NCI-H524 (cell line): ENCODE results near the gene ASIC1.

Source experiments
- DNase-seq, 2 experiments: peaks; one replicate each; lab custom pipeline; 2025; lab: John Stamatoyannopoulos, UW

Gene ASIC1

GRCh38 chr12:50041062-50041860, 16.1 kb upstream of the ASIC1 start:
- no peak for DNase-seq

- peak; percentile 49 to 81 for DNase-seq
Observed at GRCh38 chr12:50041962-50042361, 15.4 kb upstream of the ASIC1 start.

GRCh38 chr12:50042693-50043092, 14.7 kb upstream of the ASIC1 start:
- DNase-seq, result no peak

- no peak for DNase-seq
Observed at GRCh38 chr12:50043308-50043707, 14.1 kb upstream of the ASIC1 start.

GRCh38 chr12:50043854-50044253, 13.5 kb upstream of the ASIC1 start:
- DNase-seq, result no peak

GRCh38 chr12:50047693-50048250, 9.6 kb upstream of the ASIC1 start:
- no peak for DNase-seq

- DNase-seq, result no peak
Observed at GRCh38 chr12:50049254-50050118, 7.9 kb upstream of the ASIC1 start.

GRCh38 chr12:50050119-50050385, 7.3 kb upstream of the ASIC1 start:
- DNase-seq, result peak; percentile 33 to 65

- peak; percentile 83 to 92 for DNase-seq
Observed at GRCh38 chr12:50050410-50051098, 6.8 kb upstream of the ASIC1 start.

GRCh38 chr12:50051101-50051806, 6.1 kb upstream of the ASIC1 start:
- peak in 1 of 2 experiments; percentile 74 for DNase-seq

- DNase-seq, result peak; percentile 59 to 67
Observed at GRCh38 chr12:50052544-50052943, 4.9 kb upstream of the ASIC1 start.

- DNase-seq, result peak; percentile 97 to 99
Observed at GRCh38 chr12:50052964-50053363, 4.4 kb upstream of the ASIC1 start.

- DNase-seq, result peak; percentile 59 to 68
Observed at GRCh38 chr12:50053583-50053982, 3.8 kb upstream of the ASIC1 start.

- peak; percentile 82 to 90 for DNase-seq
Observed at GRCh38 chr12:50055831-50056638, 1.4 kb upstream of the ASIC1 start.

- no peak for DNase-seq
Observed at GRCh38 chr12:50056639-50056976, 788 bp upstream of the ASIC1 start.

- DNase-seq, result peak in 1 of 2 experiments; percentile 30
Observed at GRCh38 chr12:50057896-50058670, 687 bp downstream of the ASIC1 start.

- no peak for DNase-seq
Observed at GRCh38 chr12:50058743-50059312, 1.4 kb downstream of the ASIC1 start.

GRCh38 chr12:50059440-50060119, 2.2 kb downstream of the ASIC1 start:
- DNase-seq, result no peak

GRCh38 chr12:50060120-50060468, 2.7 kb downstream of the ASIC1 start:
- DNase-seq, result no peak
